Vagina (tissue), 2 donors: Measurements from ENCODE around the gene TBL1X.

ENCODE experiments used
- POLR2A ChIP-seq, 2 donors: fragments of 450-650 bp; IDR thresholded peaks; one replicate each; pipeline ENCODE4 v1.6.1; 2017; ENCODE audit warnings: antibody characterized with exemption in 2 of 2, mild to moderate bottlenecking in 2 of 2, moderate library complexity in 2 of 2
- POLR2AphosphoS5 ChIP-seq, 2 donors: sonication (generic); formaldehyde crosslinking; IDR thresholded peaks; one replicate each; pipeline ENCODE4 v1.9.0; 2017; ENCODE audit warnings: antibody characterized with exemption in 2 of 2, mild to moderate bottlenecking in 2 of 2, low read depth in 1 of 2; ENCODE audit not compliant: insufficient read depth in 1 of 2
- TF ChIP-seq, protein P1 (sequence below), 3 experiments: fragments of 450-650 bp in 2 of 3; fragments of 200-600 bp in 1 of 3; sonication (generic) in 1 of 3; IDR thresholded peaks; one replicate each; pipeline ENCODE4 v1.5.1; 2017 to 2019; ENCODE audit warnings: antibody characterized with exemption in 3 of 3, mild to moderate bottlenecking in 2 of 3, moderate library complexity in 2 of 3

DNA sequence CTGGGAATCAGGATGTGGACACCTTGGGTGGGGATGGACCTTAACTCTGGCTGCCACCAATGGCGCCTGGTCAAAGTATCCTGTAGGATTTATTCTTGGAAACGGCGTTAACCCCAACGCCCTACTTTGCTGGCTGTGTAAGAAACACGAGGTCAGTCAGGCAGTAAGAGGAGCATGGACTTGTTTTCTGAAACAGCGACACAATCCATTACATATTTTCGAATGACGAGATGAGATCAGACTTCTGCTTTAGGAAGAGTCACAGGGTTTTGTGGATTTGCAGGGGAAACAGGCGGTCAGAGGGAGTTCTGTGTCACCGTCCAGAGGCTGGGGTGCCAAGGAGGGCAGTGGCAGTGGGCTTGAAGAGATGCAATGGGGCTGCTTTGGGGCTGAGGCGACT is 92.2 kb downstream of the TBL1X start:
- TF ChIP-seq, protein P1, sequence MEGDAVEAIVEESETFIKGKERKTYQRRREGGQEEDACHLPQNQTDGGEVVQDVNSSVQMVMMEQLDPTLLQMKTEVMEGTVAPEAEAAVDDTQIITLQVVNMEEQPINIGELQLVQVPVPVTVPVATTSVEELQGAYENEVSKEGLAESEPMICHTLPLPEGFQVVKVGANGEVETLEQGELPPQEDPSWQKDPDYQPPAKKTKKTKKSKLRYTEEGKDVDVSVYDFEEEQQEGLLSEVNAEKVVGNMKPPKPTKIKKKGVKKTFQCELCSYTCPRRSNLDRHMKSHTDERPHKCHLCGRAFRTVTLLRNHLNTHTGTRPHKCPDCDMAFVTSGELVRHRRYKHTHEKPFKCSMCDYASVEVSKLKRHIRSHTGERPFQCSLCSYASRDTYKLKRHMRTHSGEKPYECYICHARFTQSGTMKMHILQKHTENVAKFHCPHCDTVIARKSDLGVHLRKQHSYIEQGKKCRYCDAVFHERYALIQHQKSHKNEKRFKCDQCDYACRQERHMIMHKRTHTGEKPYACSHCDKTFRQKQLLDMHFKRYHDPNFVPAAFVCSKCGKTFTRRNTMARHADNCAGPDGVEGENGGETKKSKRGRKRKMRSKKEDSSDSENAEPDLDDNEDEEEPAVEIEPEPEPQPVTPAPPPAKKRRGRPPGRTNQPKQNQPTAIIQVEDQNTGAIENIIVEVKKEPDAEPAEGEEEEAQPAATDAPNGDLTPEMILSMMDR (IDR thresholded peaks at IDR 0.05), result no peak
- TF ChIP-seq POLR2A (IDR thresholded peaks at IDR 0.05) (no peak), POLR2AphosphoS5 (IDR thresholded peaks at IDR 0.05; ENCODE audit: insufficient read depth in 1 of 2, low read depth in 1 of 2) (no peak)
